Ramos (cell line): ENCODE results near the gene TOM1L2.

Experiments
- in situ Hi-C: fragments of 300-500 bp; cut with MboI; formaldehyde crosslinking; loops from one replicate; pipeline ENCODE4 v1.14.3; 2022; ENCODE audit warnings: low sequenced_read_pairs; ENCODE audit not compliant: unreplicated experiment

Gene TOM1L2

GRCh38 chr17:17905036-17905320 lies 67.2 kb downstream of the TOM1L2 start:
- in situ Hi-C loops = no loop called here

DNA sequence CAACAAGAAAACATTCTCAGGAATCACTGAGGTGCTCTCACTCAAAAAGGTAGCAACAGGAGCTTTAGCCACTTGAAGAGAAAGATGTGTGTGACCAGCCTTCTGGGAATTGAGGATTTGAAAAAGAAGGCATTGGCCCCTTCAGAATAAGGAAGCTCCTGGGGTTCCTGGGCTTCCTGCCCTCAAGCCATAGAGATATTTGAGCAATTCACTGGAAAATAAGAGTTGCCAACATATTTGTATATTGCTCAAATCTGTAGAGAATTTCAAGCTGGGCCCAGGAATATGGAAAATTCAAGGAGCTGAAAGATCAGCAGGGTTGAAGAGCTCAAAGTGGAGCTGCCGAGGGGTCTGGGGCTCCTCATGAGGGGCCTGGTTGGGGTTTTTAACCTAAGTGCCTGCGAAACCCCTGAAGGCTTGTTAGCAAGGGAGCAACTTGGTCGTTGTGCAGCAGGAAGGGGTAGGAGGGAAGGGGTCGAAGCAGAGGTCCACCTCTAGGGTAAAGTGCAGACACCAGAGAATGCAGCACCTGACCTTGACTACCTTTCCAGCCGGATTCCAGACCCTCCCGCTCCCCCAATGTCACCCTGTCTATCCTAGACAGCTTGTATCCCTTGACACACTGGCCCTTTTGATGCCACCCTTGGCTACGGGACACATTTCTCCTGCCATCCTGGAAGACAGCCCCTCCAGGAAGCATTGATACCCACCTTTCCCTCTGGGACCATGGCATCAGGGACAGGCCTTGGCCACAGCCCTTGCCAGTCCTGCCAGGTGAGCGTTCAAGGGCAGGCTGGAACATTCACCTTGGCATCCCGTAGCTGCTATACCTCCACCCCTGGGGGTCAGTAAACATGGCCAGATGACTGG lies 67.8 kb downstream of the TOM1L2 start:
- in situ Hi-C loops = no loop called here

GRCh38 chr17:17902877-17903276 lies 69.3 kb downstream of the TOM1L2 start:
- in situ Hi-C loops = no loop called here

- in situ Hi-C loops = no loop called here
These were observed 69.8 kb downstream of the TOM1L2 start for GRCh38 chr17:17902376-17902775.

- in situ Hi-C loops = no loop called here
These were observed 71.3 kb downstream of the TOM1L2 start for GRCh38 chr17:17900615-17901520.

DNA sequence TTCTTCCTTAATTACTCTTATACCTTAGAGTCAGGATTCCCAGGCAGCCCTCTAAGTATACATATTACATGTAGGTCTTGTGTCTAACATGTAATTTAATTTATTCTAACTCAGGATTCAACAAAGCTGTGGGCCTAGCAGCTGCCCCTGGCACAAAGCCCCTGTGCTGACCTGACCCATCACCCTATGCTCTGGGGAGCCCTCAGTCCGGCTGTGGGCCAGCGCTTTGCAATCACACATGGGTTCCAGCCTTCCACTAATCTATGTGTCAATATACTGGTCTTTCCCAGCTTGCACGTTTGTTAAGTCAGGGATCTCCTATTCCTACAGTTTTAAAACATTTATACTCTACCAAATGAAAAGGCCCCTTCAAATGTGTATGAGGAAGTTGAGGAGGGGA lies 72.7 kb downstream of the TOM1L2 start:
- in situ Hi-C loops = no loop called here

DNA sequence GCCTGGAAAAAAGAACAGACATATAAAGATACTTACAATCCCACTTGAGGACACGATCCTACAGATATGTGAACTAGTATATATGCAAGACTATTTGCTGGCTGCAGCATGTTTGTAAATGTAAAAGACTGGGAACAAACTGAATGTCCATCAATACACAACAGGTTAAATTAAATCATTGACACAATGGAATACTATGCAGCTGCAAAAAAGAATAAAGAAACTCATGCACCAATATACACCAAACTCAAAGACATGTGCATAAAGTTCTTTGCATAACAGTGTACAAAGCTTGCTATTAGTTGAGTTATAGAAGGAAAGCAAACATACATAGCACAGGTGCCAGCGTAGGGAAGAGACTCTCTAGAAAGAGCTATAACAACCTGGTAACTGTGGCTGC lies 73.5 kb downstream of the TOM1L2 start:
- in situ Hi-C loops = no loop called here

GRCh38 chr17:17897442-17897841 lies 74.8 kb downstream of the TOM1L2 start:
- in situ Hi-C loops = no loop called here

DNA sequence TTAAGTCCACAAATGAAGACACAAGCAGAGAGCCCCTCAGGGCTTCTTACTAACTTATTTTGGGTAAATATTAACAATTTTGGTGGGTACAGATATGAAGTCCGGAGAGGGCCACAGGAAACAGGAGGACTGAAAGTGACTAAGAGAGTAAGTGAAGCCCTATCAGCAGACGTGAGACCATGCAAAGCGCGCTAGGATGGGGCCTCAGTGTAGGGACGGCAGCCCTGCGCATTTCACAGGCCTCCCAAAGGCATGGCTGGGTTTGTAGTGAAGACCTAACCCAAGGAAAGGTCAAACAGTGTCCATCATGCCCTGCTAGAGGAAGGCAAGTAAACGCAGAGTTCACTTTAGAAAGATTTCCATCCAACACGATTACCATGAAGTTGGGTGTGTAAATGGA lies 75.5 kb downstream of the TOM1L2 start:
- in situ Hi-C loops = no loop called here

DNA sequence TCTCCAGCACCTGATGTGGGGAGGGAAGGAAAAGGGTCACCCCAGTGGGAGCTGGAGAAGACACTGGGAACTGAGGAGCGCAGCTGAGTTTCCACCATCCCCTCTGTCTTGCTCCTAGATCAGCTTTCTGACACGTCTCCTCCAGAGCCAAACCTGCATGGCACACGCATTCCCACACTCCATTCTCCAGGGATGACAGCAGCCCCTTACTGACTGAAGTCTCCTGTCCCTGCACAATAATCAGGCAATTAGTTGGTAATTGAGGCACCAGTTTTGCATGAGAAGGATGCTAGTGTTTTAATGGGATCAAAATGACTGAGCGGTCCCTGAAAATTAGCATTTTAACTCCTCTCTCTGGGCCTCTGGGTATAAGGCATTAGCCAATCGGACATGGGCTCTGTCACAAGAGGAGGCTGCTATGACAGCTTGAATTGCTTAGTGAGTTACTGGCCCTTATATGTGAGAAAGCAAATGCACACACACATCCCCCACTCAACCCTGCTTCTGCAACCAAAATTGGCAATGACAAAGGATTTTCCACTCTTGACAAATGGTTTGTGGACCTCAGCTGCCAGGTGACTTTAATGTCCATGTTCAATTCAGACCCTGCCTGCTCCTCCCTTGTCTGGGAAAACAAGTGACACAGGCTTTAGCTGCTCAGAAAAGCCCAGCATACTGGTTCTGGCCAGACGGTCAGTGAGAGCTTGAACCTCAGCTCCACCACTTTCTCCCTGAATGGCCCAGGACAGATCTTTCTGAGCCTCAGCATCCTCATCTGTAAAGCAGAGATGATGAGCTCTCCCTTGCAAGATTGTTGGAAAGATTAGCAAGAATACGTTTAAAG lies 78.2 kb downstream of the TOM1L2 start:
- in situ Hi-C loops = no loop called here

DNA sequence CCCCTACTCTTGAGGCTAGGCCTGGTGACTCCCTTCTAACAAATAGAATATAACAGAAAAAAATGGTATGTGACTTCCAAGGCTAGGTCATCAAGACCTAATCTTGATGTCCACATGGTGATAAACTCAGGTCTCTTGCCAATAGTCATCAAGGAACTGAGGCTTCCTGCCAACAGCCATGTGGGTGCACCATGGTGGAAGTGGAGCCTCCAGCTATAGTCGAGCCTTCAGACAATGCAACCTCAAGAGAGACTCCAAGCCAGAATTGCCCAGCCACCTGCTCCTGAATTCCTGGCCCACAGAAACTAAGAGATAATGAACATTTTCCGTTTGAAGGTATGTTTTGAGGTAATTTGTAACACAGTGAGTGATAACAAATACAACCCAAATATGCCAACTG lies 79.5 kb downstream of the TOM1L2 start:
- in situ Hi-C loops = no loop called here

DNA sequence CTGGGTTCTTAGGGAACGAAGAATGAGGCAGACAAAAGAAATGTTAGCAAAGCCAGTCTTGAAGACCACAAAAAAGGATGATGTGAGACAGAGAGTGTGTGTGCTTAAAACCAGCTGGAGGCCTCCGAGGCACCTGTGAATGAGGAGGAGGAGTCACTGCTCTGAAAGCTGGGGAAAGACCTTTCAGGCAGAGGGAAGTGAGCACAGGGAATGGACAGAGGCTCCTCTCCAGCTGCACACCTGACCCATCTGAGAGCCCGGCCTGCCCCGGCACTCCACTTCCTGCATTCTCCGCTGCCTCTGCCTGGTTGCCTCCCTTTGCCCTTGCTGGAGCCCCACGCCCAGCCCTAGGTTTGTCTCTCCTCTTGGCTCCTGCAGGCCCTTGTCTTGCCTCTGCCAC lies 80.2 kb downstream of the TOM1L2 start:
- in situ Hi-C loops = no loop called here

- in situ Hi-C loops = no loop called here
These were observed 81.1 kb downstream of the TOM1L2 start for GRCh38 chr17:17890773-17891759.

DNA sequence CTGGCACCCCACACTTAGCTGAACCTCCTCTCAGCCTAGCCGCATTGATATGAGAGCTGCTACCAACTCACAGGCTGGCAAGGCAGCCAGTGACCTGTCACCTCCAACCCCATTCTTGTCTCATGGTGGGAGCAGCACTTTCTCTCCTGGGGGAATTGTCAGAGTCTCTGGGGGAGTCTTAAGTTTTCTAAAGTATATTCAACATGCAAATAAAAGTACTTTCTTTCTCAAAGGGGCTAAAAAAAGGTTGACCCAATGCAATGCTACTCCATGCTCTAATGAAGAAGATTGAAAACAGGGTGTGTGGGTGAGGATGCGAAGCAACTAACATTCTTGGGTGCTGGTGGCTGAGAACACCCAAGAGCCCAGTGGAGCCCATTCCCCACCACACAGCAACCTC lies 82.3 kb downstream of the TOM1L2 start:
- in situ Hi-C loops = no loop called here

DNA sequence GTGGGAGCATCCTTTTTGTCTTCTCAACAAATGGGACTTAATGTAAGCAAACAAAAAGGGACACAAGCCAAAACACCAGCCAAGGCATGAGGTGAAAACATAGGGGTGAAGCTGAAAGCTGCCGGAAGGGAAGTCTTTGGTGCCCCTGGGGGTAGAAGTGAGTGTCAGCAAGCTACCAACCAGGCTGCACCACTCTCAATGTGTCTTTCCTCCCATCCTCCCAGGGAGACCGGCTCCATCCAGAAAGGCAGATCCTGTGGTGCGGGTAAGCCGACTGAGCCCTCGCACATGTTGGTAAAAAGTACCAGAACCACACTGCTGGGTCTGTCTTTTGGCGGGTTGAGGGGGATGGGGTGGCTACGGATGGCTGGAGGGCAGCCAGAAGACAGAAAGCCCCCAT lies 83.4 kb downstream of the TOM1L2 start:
- in situ Hi-C loops = no loop called here

DNA sequence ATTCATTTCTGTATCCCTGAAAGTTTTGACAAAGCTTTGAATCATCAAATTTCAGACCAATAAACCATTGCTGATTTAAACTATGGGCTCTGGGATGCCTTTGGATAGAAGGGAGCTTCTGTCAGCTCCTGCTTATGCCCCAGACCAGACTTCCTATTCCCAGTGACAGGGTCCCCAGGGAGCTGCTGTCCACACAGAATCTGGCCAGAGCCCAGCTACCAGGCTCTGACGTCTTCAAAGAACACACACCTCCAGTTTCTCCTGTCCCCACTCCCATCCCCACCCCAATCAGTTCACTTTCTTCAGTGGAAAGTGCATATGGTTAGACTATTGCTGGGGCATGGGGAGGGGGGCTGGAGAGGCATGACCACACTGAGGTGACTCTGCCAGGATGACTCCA lies 83.8 kb downstream of the TOM1L2 start:
- in situ Hi-C loops = no loop called here

DNA sequence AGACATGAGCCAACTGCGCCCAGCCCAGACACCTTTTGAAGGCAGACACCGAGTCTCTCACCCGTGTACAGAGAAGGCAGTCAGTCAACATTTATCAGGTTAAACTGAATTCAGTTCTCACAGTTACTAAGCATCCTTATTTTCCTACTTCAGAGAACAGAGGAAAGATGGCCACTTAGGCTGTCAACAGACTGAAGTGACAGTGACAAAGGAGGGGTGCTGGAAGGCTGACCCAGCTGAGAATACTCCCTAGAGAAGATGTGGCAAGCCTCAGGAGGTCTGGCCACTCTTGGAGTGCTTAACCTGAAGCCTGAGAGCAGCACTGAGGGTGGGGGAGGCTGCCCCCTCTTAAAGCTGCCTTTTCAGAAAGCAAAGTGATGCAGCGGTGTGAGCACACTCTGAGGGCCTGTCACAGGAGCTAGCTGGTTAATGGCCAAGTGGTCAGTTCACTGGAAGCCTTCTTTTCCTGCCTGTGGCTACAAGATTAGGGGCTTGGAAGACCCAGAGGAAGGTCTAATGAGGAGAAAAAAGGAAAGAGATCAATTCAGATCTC lies 84.4 kb downstream of the TOM1L2 start:
- in situ Hi-C loops = no loop called here

GRCh38 chr17:17886726-17887125 lies 85.5 kb downstream of the TOM1L2 start:
- in situ Hi-C loops = no loop called here

DNA sequence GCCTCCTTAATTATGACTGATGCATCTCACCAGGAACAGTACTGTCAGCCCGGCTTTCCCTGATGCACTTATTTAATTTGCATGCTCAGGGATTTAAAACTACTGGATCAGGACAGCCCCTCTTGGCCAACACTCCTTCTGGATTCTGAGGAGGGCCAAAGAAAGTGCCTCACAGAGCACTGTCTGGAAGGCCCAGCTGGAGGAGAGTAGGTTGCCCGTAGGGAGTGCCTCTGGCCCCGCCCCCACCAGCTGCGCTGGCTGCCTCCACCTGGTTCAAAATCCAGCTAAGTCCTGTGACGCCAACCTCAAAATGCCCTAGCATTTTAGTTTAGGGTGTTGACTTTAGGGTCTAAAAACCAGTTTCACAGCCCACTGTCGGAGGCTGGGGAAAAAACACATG lies 86.0 kb downstream of the TOM1L2 start:
- in situ Hi-C loops = no loop called here
